Activated T-helper 9 cell treated with anti-CD3 and anti-CD28 coated beads, Interleukin-2, amount 50 U/mL, for 16 hours (primary cell): Measurements from ENCODE around the gene MED4.

Experiments used
- DNase-seq: peaks from one replicate; pipeline ENCODE4 v3.0.0-alpha.2; 2020; ENCODE audit warnings: low read depth

MED4 gene

GRCh38 chr13:48037346-48038173 lies 57.3 kb downstream of the MED4 start, which contains the start of gene NUDT15:
NUDT15 (plus strand) TSS chr13:48037726; CDS start chr13:48037747, 21 bp downstream.
- peak; percentile 94 for DNase-seq

GRCh38 chr13:48029859-48030258 lies 65.0 kb downstream of the MED4 start:
- no peak for DNase-seq

- DNase-seq = no peak
Measured at GRCh38 chr13:48028066-48028465, 66.8 kb downstream of the MED4 start.
